NCI-H345 treated with DMSO at 0.1 percent for 48 hours (cell line): ENCODE measurements around the gene KLHDC10.
"Not testable (repeated sequence)": the region's sequence is repeated elsewhere in the genome, so short reads cannot be mapped to it uniquely, and the experiment has no call there.

Experiments used
- DNase-seq: peaks from one replicate; lab custom pipeline; 2025; ENCODE audit not compliant: unreplicated experiment; lab: John Stamatoyannopoulos, UW

KLHDC10 gene

DNA sequence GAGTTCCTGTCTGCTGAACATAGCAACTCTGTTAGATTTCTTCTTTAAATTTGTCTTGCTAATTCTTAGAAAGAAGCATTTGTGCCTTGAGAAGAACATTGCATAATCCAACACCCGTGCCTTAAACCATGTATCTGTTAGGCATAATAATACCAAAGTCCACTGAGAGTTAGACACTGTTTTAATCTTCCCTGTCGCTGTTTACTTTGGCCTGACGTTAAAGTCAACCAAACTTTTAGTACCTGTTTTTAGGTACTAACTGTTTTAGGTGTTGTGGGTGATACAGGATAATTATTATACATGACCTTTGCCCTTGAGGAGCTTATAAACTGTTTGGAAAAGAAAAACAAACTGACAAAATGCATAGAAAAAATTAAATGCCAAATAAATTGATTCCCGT lies 43.6 kb downstream of the KLHDC10 start:
- no peak for DNase-seq

DNA sequence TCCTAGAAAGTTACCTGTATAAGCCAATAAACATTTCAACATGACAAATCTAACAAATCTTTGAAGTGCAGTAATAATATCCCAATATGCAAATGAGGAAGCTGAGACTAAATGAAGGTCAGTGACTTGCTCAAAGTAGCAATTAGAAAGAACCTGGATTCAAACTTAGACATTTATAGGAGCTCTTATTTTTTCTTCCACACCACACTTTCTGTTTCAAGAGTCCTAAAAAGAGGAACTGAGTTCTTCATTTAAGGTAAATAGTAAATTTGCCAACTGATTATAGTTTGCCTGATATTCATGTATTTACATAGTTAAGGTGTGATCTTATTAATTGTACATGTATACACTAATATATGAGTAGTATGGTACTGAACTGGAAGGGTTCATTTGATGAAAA lies 44.0 kb downstream of the KLHDC10 start:
- no peak for DNase-seq

DNA sequence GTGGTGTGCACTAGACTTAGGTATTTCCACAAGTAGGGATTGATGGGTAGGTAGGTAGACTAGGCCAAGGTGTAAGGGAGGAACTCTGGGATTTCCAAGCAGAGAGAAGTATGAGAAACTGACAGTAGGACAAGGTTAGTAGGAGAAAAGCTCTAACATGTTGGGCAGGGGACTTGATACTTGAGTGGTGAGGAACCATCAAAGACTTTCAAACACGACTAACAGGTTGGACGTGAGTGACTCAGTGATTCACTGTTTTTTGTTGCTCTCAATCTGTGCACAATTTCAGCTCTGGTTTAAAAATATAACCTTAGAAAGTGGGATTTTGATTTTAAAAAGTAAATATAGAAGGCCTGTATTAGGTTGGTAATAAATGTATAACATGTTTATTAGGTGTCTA lies 44.4 kb downstream of the KLHDC10 start:
- no peak for DNase-seq

DNA sequence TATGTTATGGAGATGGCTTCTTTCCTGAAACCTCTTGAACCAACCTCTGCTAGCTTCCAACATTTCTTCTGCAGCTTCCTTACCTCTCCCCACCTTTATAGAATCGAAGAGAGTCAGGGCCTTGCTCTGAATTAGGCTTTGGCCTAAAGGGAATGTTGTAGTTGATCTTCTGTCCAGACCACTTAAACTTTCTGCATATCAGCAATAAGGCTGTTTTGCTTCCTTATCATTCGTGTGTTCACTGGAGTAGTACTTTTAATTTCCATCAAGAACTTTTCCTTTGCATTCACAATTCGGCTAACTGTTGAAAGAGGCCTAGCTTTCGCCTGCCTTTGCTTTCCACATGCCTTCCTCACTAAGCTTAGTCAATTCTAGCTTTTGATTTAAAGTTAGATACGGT lies 48.0 kb downstream of the KLHDC10 start:
- DNase-seq = no peak

DNA sequence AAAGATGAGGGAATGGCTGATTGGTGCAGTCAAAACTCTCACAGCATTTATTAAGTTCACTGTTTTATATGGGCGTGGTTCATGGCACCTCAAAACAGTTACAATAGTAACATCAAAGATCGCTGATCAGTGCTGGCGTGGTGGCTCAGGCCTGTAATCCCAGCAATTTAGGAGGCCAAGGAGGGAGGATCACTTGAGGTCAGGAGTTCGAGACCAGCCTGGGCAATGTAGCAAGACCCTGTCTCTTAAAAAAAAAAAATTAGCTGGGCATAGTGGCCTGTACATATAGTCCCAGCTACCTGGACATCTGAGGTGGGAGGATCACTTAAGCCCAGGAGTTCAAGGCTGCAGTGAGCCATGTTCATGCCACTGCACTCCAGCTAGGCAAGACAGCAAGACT lies 48.5 kb downstream of the KLHDC10 start:
- DNase-seq = no peak

DNA sequence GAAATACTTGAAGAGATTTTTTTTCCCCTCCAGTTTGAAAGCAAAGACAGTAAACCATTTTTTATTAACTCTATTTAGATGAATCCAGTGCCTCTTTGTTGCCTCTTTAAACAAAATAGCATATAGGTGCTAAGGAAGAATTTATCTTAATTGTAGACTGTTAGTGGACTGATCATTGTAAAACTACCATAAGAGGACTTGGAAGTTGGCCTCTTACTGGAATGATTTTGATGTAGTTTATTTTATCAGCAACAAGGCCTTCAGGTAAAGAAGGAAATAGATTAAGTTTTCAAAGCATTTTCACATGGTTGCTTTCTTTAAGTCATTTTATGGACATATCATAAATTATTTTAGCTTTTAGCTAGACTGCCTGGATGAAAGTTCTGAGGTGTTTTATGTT lies 53.2 kb downstream of the KLHDC10 start:
- no peak for DNase-seq

DNA sequence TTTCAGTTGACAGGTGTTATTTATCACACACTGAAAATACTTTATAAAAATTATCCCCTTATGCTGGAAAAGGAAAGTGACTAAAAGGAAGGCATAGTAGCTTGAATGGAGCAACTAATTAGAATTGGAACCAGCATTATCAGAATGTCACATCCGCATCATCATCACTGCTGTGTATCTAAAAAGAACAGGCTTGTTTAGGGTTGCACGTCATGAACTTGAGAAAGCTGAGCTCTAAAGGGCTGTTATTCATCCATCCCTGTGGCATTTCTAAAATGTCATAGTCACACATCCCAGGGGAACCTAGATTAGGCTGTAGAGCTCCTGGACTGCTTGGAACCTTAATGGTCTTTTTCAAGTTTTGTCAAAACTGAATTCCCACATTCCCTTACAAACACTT lies 54.4 kb downstream of the KLHDC10 start:
- DNase-seq = no peak

DNA sequence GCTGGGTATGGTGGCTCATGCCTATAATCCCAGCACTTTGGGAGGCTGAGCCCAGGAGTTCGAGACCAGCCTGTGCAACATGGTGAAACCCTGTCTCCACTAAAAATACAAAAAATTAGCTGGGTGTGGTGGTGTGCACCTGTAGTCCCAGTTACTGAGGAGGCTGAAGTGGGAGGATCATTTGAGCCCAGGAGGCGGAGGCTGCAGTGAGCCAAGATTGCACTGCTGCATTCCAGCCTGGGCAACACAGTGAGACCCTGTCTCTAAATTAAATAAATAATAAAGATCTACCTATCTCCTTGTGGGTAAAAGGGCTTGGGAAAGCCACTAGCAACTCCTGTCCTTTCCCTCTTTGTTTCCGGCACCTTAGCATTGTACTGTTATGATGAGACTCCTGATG lies 56.5 kb downstream of the KLHDC10 start:
- DNase-seq = not testable (repeated sequence)

DNA sequence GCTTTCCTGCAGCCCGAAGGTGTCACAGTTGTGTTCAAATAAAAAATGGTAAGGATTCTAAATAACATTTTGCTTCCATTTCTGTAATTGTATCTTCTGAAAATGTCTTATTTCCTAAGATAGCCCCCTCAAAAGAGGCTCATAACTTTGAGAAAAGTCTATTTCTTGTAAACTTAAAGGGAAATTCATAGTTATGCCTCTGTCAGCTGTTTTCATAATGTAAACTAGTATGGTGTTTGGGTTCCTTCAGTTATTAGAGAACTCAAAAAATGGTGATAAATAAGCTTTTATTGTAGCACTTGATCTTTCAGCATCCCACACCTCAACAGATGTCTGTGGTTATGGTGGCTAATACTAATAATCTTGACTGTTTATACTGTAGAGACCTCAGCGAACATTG lies 57.1 kb downstream of the KLHDC10 start:
- no peak for DNase-seq

DNA sequence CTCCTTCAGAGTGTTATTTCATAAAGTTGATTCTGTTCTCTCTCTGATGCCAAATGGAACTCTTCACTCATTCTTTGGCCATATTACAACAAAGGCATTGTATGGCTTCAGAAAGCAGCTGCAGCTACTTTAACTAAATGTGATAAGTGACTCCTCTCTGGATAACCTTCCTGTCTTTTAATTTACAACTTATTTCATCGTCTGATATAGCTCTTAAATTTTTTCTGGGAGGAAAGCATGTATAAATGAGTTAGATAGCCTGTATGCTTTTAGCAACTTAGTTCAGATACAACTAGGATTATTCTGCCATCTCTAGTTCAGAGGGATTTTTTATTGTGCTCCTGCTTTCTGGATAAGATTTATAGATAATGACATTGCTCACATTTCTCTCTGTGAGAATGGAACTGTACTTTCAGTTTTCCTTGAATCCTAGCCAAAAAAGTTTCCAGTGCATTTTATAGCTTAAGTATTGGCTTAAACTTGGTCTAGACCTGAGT lies 57.5 kb downstream of the KLHDC10 start:
- DNase-seq = no peak

DNA sequence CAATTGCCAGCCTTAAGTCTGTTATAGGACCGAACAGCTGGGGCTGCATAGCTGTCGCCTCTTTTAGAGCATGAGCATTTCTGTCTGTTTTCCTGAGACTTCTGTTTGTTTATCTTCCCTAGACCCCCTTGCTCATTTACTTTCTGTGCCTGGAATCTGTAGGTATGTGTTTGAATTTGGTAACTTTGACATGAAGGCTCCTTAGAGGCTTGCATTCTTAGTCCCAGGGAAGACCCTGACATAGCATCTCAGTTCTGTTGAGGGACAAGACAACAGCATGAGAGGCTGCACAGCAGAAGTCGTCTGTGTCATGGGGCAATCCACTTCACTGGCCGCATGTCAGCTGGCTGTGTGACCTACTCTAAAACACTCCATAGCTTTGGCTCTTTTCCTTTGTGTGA lies 58.7 kb downstream of the KLHDC10 start:
- no peak for DNase-seq

DNA sequence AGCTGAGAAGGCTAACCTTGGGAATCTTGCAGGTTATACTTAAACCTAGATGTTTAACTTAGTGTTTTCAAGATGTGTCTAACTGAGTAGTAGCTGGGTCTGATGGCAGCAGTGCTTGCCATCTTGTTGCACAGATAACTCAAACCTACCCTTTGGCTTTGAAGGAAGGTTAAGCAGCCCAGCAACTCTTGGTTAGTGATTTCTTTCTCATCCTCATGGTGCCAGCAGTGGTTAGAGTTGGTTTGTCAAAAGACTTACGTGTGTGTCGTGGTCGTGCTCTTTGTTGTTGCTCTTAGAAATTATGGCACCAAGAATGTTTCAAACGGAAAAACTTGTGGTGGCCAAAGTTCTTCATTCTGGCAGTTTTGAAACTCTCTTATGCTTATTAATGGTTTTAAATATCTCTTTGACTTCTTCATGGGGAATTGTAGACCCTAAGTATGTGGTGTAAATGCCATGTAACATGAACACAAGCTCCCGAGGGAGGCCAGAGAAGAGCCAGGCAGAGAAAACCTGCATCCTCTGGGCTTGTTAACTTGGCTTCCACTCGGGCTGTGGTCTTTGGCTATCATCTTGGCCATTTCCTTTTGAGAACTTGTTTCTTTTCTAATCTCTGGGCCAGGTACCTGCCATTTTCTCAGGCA lies 61.0 kb downstream of the KLHDC10 start:
- no peak for DNase-seq

DNA sequence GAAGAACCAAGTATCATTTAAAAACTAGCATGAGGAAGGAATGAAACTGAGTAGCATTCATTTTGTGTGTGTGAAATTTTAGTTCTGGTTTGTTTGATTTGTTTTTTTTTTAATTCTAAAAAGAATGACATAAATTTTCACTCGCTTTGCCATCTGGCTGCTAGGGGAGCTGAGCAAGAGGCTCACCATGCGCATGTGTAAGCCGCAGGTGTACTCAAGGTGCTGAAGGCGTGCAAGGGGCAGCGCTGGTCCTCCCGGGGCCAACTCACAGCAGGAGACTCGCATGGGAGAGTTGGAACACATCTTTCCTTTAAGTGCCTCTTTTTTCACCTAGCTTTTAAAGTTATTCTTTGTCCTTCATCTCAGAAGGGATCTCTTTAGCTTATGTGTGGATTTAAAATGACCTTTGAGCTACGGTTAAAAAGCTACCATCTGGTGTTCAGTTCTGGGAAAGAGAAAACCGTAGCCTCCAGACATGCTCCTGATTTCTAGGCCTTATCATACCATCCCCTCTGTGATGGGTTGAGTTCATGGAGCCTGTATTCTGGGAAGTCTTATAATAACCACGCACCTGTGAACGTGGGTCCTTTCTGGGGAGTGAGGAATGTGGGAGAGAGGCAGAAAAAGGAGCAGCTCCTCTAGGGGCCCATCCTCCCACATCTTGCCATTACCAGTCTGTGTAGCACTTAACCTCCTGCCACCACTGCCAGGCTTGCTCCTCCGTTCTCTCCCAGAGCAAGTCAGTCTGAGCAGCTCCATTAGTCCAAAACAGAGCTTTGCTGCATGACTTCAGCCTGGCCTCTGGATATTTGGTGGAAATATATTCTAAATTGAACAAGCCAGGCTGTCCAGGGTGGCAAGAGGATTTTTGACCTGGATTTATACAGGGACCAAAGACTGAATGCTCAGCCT lies 61.9 kb downstream of the KLHDC10 start:
- no peak for DNase-seq

DNA sequence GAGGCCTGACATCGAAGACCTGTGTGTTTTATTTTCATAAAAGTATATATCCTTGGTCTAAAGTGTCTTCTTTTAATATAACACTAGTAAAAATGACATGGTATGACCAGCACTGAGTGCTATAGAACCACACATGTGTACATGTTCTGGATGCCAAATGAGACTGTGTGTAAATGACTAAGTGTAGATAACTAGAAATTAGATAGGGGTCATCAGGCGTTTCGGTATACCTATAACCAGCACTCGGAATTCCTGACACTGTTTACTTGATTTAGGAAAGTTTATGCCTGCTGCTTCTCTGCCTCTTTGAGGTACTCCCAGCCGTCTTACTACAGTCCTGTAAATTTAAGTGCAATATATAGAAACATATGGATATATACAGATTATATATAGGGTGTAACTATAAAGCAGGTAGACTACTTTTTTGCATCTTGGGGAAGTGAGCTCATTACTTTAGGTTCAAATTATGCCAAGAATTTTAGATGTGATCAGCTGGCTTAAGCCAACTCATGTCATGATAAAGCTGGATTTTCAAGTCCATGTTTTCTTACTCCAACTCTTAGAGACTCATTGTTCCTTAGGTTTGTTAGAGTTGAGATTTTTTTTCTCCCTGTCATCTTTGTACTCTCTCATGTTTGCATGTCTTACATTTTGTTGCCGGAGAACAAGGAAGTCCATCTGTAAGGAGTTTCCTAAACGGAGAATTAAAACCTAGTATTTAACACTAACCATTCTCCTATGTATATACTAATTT lies 62.9 kb downstream of the KLHDC10 start:
- no peak for DNase-seq

DNA sequence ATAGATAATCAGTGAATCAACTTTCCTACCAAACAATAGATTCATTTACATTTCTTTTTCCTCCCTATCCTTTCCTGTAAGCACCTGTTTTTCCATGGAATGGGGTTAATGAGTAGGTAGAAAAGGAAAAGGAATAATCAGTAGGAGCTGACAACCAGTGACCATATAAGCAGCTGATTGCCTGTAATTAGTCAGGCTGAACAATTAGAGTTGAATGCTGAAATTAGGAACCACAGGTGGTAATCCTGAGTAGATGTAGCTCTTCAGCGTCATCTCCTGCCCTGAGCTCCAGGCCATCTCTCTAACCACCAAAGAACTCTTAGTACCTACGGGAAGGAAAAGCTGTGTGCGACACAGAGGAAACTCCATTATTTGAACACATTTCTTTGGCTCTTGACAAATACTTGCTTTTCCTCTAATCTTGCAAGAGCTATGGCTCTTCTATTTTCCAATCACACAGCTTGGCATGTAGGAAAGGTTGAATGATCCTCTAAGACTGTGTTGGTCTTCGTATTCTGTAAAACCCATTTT lies 63.8 kb downstream of the KLHDC10 start:
- DNase-seq = no peak

DNA sequence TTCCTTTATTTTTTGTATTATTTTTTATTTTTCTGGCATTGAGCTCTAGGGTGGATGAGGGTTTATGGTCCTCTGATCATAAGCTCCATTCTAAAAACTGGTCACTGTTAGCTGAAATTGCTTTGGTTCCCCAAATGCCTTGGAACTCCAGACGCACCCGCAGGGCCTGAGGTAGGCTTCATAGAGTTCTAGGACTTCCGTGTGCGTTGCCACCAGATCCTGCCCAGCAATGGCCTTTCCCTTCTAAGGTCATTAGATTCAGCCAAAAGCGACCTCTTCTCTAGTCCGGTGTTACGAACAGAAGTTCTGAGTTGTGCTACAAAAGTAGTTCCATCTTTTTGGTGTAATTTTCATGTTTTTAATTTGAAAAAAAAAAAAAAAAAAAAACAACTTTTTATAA lies 64.4 kb downstream of the KLHDC10 start:
- no peak for DNase-seq

DNA sequence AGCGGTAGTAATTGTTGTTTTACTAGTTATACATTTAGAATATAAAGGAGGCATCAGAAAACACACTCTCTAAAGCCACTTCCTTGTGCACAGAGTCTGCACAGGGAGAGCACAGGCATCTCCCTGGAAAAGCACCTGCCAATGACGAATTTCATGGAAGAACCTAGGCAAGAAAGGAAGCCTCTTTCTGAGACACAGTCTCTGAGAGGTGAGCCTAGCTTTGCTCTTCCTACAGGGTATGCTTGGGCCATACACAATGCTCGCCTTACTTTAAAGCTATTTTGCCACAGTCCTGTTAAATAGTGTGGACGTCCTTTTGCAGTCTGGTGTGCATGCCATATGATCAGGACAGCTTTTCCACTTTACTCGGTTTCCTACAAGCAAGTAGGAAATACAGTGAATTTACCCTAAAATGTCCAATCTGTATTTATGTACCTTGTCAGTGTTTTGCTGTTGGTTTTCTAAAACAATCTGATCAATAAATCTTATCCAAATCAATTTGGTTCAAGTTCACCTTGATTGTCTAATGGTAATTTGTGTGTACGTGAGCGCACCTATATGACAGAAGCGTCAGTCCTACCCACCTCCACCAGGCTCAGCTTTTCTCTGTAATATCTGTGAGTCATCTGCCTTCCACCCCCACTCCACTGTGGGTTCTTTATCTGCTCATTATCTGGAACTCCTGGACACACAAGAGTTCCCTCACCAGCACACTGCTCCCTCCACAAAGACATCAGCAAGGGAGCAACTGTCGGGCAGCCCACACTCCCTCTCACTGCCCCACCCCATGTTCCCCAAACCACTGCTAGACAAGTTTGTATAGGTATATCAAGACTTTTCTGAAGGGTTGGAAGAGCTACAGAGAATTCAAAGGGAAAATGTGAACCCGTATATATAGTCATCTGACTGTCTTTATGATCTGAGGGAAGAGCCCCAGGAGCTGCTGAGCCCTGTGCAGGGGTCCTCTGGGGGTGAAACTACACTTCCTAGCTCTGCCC lies 65.2 kb downstream of the KLHDC10 start:
- no peak for DNase-seq

DNA sequence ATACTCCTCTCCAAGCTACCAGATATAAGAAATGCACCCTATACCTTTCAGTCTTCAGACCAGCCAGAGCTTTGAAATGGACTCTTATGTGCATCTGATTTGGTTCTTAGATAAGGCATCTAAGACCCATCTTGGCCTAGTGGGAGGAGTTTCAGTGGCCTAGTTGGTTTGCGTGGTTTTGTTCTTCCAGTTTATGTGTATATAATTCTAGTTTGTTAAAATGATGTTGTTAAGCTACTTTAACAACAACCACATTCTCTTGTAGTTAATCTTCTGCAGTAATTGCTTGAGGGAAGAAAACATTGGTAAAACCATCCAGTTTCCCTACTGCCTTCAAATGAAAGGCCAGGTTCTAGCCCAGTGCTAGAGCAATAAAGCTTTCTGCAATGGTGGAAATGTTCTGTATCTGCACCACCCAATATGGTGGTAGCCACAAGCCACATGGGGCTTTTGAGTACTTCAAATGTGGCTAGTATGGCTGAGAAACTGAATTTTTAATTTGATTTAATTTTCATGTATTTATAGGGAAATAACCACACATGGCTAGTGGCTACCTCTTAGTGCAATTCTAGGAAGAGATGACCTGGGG lies 66.3 kb downstream of the KLHDC10 start:
- DNase-seq = no peak

DNA sequence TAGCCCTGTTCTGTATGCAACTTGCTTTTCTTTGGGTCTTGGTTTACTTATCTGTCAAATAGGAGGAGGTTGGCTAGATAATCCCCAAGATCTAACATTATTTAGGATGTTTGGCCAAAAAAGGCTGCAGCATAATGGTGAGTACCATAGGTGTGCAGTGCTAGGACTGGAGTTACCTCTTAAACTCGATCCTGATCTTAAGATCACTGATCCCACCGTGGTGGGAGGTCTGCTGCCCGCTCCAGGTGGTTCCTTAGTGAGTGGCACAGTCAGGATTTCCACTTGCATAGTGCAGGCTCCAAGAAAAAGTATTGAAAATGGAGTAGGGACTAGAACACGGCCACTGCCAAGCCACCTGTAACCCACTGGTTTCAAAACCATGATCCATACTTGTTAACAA lies 66.9 kb downstream of the KLHDC10 start:
- DNase-seq = no peak
